BJ (cell line): ENCODE results near the gene CACNA1C. TPM values are rescaled to one million over a fixed set of nuclear protein-coding genes. Genes with fewer than 3 reads are reported as not detected.

Experiments used
- CTCF ChIA-PET: fragments of 350-600 bp; formaldehyde crosslinking; extraction: SDS; loops from one replicate; lab custom pipeline; 2021; ENCODE audit warnings: antibody characterized with exemption, inconsistent platforms; lab: Yijun Ruan, JAX
- POLR2A ChIA-PET: fragments of 300-600 bp; sonication (Branson Sonifier 250); formaldehyde crosslinking; extraction: SDS; loops from one replicate; lab custom pipeline; 2021; ENCODE audit warnings: antibody characterized with exemption; lab: Charles Lee
- DNase-seq: peaks from one replicate; pipeline ENCODE4 v3.0.0-alpha.2; 2011; ENCODE audit warnings: low read depth
- H3K27me3 ChIP-seq: 2 replicates; pipeline ENCODE4 v1.6.0; 2011; ENCODE audit warnings: low read length; ENCODE audit not compliant: control insufficient read depth, insufficient read depth
- H3K36me3 ChIP-seq: 2 replicates; pipeline ENCODE4 v1.5.1; 2011; ENCODE audit warnings: low read length; ENCODE audit not compliant: control insufficient read depth, insufficient read depth
- H3K4me3 ChIP-seq: 2 replicates; pipeline ENCODE4 v1.5.1; 2011; ENCODE audit warnings: low read depth, mild to moderate bottlenecking, control low read depth, low read length
- CTCF ChIP-seq: IDR thresholded peaks from 2 replicates; pipeline ENCODE4 v1.5.1; 2011; ENCODE audit warnings: low read depth, mild to moderate bottlenecking, control low read depth, inconsistent platforms, low read length, moderate library complexity; ENCODE audit not compliant: insufficient read depth
- polyA plus RNA-seq: library from polyadenylated mRNA; depleted of rRNA; stranded (reverse); fragments of >200 nt; gene quantifications from 2 replicates; pipeline ENCODE4 v1.2.3, GENCODE V29; 2011

The CACNA1C gene
- polyA plus RNA-seq, 1 experiment = 14.7 TPM

GRCh38 chr12:2355198-2355597 lies 302.4 kb downstream of the CACNA1C start:
- no peak for DNase-seq
- Histone ChIP-seq H3K27me3 (no peaks in the 10 kb centered on the region), H3K36me3 (no peaks in the 10 kb centered on the region), H3K4me3 (no peak overlapping the region)
- TF ChIP-seq CTCF = no peak
- ChIA-PET CTCF (interaction anchor here (1.0 to 1.7 kb wide), 3 partner anchors 8 to 40 kb away, joined by 3 to 4 read pairs (median 3); no protein-coding TSS in a partner anchor), POLR2A (no interaction called here)

- no peak for TF ChIP-seq CTCF
- DNase-seq = no peak
- POLR2A ChIA-PET = no interaction called here
- Histone ChIP-seq H3K36me3 (no peaks in the 10 kb centered on the region), H3K4me3 (no peak overlapping the region), H3K27me3 (no peaks in the 10 kb centered on the region)
- CTCF ChIA-PET = interaction anchor here (1.0 to 1.7 kb wide), 2 partner anchors 10 to 40 kb away, joined by 3 to 4 read pairs; no protein-coding TSS in a partner anchor
Observed at GRCh38 chr12:2355604-2356003, 302.8 kb downstream of the CACNA1C start.

- DNase-seq = no peak
- ChIA-PET POLR2A (no interaction called here), CTCF (interaction anchor here (0.6 to 1.5 kb wide), 2 partner anchors 9 to 638 kb away, joined by 3 to 5 read pairs; no protein-coding TSS in a partner anchor)
- no peaks in the 10 kb centered on the region for H3K36me3 ChIP-seq
- H3K4me3 ChIP-seq = no peak overlapping the region
- no peaks in the 10 kb centered on the region for H3K27me3 ChIP-seq
- TF ChIP-seq CTCF = no peak
Observed at GRCh38 chr12:2356601-2357125, 303.9 kb downstream of the CACNA1C start.

- ChIA-PET POLR2A (no interaction called here), CTCF (interaction anchor here (1.3 kb wide), 1 partner anchor 9 kb away, joined by 3 read pairs; no protein-coding TSS in a partner anchor)
- no peak for DNase-seq
Observed at GRCh38 chr12:2358986-2359658, 306.3 kb downstream of the CACNA1C start.

More at GRCh38 chr12:2358986-2359658, 306.3 kb downstream of the CACNA1C start:
- no peaks in the 10 kb centered on the region for H3K27me3 ChIP-seq
- TF ChIP-seq CTCF = no peak
- H3K4me3 ChIP-seq = no peak overlapping the region
- no peaks in the 10 kb centered on the region for H3K36me3 ChIP-seq
